ENCODE data around the gene SLC2A1. TPM values are rescaled to one million over a fixed set of nuclear protein-coding genes. Genes with fewer than 3 reads are reported as not detected.

SLC2A1 gene
- total and polyA plus RNA-seq, 9 of the 15 experiments (the other 6 are each of a cell fraction or from before 2014, with no cell fraction given), result 12.6 to 153 (median 48.0) TPM

- TF ChIP-seq PRDM10 (IDR thresholded peaks at IDR 0.05; ENCODE audit: partially characterized antibody) (peak; percentile 75), ETV6 (IDR thresholded peaks at IDR 0.05; ENCODE audit: borderline replicate concordance in 1 of 2, low read depth in 2 of 2, low read length in 1 of 2) (no peak), ETV6 (CRISPR knock-in tag; IDR thresholded peaks at IDR 0.05; ENCODE audit: borderline replicate concordance) (no peak), PHF21A (IDR thresholded peaks at IDR 0.05; ENCODE audit: borderline replicate concordance, low read depth) (no peak), DIDO1 (tag; IDR thresholded peaks at IDR 0.05; ENCODE audit: low read depth) (no peak), HIVEP1 (CRISPR knock-in tag; IDR thresholded peaks at IDR 0.05) (no peak), SRF (CRISPR knock-in tag; IDR thresholded peaks at IDR 0.05) (no peak), ZNF140 (CRISPR knock-in tag; IDR thresholded peaks at IDR 0.05) (no peak), YY1 (IDR thresholded peaks at IDR 0.05; ENCODE audit: borderline replicate concordance in 1 of 3, control insufficient read depth in 1 of 3, extremely low read depth in 1 of 3, insufficient read depth in 3 of 3, insufficient read length in 1 of 3, insufficient replicate concordance in 2 of 3, low read depth in 1 of 3, low read length in 2 of 3) (peak in 2 of 3 experiments; percentile 33 to 70), ELF4 (CRISPR knock-in tag; IDR thresholded peaks at IDR 0.05) (peak; percentile 78; the same call in 1 of the 2 replicates), POLR3G (IDR thresholded peaks at IDR 0.05; ENCODE audit: extremely low read depth, insufficient read length, insufficient replicate concordance) (no peak), PRPF4 (IDR thresholded peaks at IDR 0.05; ENCODE audit: insufficient read depth, low read depth, low read length, poor library complexity, severe bottlenecking) (no peak), NEUROD1 (IDR thresholded peaks at IDR 0.05; ENCODE audit: borderline replicate concordance, low read depth, low read length, partially characterized antibody) (peak; percentile 48), CREM (IDR thresholded peaks at IDR 0.05; ENCODE audit: low read depth) (peak; percentile 26; the same call in 1 of the 2 replicates), DMBX1 (CRISPR knock-in tag; IDR thresholded peaks at IDR 0.05; ENCODE audit: borderline replicate concordance) (peak; percentile 92), ZNF316 (IDR thresholded peaks at IDR 0.05) (peak; percentile 98), LARP7 (IDR thresholded peaks at IDR 0.05) (no peak), ZNF449 (CRISPR knock-in tag; IDR thresholded peaks at IDR 0.05) (no peak), HLTF (IDR thresholded peaks at IDR 0.05) (peak; percentile 60; the same call in 1 of the 2 replicates), SIN3A (IDR thresholded peaks at IDR 0.05; ENCODE audit: borderline replicate concordance in 2 of 2, control insufficient read depth in 1 of 2, low read depth in 2 of 2, low read length in 2 of 2) (peak; percentile 85 to 94; a peak in 2 of 4 replicates), GTF2E2 (tag; IDR thresholded peaks at IDR 0.05) (no peak), ZEB2 (IDR thresholded peaks at IDR 0.05) (0 out of 2 replicates have a peak, but pooled peaks have one; percentile 45)
Measured at GRCh38 chr1:42941640-42942330, 16.9 kb downstream of the SLC2A1 start (continued).
